Measurements from ENCODE around the gene SERINC5.
A peak's percentile ranks its signal among the peaks of the same experiment; 100 is the strongest.
"Not testable (repeated sequence)": the region's sequence is repeated elsewhere in the genome, so short reads cannot be mapped to it uniquely, and the experiment has no call there.

SERINC5 gene

DNA sequence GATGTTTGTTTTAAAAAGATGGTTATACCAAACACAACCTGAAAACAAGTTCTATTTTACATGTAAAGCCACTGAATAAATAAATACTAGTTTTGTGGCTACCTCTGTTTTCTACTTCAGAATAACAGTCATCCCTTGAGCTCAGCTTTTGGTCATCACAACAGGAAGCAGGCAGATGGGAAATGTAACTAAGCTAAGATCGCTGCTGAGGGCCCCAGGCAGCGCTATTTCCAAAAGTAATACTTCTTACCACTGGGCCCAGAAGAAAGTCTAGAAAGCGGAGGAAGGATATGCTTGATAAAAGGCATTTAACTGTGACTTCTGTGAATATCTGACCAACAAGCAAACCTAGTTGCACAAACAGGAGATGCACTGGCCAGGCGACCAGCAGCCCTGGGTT, 61.4 kb downstream of the SERINC5 start:
- no peak for DNase-seq

DNA sequence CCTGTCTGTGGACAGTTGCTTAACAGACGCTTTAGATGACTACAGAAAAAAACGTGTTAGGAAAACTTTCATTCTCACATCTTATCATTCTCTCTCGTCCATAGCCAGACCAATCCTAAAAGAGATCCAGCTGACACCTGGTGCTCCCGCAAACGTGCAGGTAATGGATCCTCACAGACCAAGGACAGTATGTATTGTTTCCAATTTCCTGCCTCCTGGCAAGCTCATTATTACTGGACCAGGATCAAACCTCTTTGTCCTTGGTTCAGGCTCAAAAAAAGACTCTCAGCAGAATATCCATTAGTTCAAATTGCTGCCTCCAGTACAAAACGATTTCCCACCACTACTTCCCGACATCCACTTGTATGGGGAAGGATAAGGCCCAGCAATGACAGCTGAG, 62.4 kb downstream of the SERINC5 start:
- DNase-seq: peak; percentile 95

DNA sequence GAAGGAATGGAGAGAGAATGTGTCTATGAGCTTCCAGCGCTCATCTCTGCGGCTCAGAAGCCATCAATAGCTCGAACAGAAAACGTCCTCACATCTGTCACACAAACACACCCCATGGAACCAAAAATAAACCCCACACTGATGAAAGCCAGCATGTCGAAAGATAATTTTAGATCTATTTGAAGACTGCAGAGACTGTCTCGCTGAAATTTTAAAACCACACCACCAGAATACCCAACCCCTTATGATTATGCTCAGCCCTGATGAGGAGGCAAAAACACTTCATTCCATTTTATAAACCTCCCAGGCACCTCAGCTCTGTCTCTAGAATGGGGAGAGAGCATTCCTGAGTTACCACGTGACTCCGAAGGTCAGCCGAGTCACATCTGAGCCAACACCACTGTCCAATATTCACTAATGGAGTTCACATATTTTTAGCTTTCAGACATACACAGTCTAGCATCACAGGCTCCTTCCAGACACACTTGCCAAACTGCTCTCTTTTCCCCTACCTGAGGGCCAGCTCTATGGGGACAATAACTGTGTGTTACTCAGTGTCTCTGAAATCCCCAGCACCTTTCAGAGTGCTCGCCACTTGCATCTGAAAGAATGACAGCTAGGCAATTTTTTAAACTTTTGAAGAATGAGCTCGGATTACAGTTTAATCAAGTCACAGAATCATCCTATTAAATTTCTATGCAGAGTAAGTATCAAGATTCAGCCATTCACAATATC, 63.2 kb downstream of the SERINC5 start:
- no peak for DNase-seq

DNA sequence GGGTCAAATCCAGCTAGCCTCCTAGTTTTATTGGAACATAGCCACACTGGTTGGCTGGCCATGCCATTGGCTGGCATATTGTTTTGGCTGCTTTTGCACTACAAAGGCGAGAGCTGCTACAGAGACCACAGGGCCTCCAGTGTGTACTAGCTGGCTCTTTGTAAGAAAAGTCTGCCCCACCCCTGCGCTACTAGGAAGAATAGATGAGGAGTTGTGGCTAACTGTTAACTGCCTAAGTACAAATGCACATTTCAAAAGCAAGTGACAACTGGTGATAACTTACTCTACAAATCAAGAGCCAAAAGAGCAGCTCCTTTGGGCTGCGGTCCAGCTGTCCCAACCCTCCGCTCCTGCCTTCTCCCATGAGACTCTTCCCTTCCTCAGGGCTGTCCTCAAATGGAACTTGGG, 63.9 kb downstream of the SERINC5 start:
- no peak for DNase-seq

DNA sequence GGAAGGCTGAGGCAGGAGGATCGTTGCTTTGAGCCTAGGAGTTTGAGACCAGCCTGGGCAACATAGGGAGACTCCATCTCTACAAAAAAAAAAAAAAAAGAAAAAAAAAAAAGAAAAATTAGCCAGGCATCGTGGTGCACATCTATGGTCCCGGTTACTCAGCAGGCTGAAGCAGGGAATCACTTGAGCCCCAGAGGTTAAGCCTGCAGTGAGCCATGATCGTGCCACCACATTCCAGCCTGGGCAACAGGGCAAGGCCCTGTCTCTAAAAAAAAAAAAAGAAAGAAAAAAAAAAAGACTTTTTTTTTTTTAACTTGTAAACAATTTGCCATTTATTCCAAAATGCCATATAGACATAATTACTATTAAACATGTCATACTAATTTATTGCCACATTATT, 64.5 kb downstream of the SERINC5 start:
- no peak for DNase-seq

DNA sequence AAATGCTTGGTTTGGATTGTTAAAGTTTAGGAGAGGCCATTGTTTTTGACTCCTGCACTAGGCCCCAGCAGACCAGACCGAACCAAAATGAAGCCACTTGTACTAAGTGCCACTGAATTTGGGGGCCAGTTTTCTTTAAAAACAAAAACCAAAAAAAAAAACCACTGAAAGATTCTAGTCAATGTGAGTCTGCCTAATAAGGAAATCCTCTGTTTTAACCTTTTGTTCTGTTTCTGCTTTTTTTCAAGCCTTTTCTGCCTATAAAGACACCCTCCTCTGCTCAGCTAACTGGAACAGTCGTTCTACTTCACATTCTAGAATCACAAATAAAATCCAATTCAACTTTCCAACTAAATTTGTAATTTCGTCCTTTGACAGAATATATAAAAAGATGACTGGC, 64.9 kb downstream of the SERINC5 start:
- DNase-seq: no peak

DNA sequence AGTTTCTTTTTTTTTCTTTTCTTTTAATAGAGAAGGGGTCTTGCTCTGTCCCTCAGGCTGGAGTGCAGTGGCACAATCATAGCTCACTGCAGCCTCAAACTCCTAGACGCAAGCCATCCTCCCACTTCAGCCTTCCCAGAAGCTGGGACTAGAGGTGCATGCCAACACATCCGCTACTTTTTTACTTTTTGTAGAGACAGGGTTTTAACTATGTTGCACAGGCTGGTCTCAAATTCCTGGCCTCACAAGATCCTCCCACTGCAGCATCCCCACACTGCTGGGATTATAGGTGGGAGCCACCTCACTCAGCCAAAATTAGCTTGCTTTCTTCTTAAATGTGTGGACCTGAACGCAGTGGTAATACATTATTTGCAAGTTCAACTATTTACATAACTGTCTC, 66.1 kb downstream of the SERINC5 start:
- no peak for DNase-seq

DNA sequence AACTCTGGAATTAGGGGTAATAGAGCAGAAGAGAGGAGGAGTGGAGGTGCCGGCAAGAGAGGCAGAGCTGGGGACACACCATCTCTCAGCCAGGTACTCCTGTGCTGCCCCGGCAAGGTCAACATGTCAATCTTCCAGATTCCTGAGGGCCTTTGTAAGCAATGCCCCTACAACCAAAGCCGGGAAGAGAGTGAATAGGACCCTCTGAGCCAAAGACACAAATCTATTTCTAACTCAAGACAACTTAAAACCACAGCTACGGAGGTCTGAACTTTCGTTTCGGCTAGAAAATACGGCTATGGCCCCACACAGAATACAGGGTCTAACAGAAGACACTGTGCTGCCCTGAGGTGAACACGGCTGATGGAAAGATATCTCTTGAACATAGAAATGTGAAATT, 66.6 kb downstream of the SERINC5 start:
- no peak for DNase-seq

DNA sequence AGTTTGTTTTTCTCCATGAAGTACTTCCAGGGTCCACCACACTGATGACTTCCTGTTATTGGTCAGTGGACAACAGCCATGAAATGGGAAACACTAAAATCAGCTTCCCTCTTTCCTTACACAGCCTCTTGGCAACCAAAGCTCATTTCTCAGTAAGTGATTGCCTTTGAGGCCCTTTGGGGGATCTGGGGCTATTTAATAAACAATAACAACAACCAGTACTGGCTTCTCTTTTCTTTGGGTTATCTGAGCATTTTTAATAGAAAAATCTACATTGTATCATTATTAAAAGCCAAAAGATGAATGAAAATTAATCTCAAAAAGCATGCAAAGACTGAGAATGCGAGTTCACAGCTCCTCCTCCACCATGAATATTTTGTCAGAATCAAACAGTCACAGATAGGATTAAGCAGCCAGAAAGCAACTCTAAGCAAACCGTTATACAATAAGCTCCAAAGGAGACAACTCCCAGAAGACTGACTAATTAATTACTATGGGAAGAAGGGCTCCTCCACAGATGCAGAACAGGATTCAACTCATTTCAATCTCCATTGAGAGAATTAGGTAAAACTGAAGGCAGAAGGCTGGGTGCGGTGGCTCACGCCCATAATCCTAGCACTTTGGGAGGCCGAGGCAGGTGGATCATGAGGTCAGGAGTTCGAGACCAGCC, 68.3 kb downstream of the SERINC5 start:
- DNase-seq: no peak

DNA sequence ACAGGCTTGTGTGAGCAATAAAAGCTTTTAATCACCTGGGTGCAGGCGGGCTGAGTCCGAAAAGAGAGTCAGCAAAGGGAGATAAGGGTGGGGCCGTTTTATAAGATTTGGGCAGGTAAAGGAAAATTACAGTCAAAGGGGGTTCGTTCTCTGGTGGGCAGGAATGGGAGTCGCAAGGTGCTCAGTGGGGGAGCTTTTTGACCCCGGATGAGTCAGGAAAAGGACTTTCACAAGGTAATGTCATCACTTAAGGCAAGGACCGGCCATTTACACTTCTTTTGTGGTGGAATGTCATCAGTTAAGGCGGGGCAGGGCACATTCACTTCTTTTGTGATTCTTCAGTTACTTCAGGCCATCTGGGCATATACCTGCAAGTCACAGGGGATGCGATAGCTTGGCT, 70.3 kb downstream of the SERINC5 start:
- DNase-seq: not testable (repeated sequence)

DNA sequence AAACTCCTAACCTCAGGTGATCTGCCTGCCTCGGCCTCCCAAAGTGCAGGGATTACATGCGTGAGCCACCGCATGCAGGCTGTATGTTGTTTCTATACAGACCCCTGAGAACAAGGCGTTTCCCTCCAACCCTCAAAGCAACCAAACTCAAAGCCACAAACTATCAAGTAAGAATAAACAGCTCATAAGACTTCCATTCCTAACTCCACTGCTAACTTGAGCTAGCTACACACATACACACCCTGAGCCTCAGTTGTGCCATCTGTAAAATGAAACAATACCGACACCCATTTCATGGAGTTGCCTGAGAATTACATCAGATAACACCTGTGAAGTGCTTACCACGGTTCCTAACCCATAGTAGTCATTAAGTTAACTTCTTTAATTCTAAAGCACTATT, 70.8 kb downstream of the SERINC5 start:
- DNase-seq: no peak

DNA sequence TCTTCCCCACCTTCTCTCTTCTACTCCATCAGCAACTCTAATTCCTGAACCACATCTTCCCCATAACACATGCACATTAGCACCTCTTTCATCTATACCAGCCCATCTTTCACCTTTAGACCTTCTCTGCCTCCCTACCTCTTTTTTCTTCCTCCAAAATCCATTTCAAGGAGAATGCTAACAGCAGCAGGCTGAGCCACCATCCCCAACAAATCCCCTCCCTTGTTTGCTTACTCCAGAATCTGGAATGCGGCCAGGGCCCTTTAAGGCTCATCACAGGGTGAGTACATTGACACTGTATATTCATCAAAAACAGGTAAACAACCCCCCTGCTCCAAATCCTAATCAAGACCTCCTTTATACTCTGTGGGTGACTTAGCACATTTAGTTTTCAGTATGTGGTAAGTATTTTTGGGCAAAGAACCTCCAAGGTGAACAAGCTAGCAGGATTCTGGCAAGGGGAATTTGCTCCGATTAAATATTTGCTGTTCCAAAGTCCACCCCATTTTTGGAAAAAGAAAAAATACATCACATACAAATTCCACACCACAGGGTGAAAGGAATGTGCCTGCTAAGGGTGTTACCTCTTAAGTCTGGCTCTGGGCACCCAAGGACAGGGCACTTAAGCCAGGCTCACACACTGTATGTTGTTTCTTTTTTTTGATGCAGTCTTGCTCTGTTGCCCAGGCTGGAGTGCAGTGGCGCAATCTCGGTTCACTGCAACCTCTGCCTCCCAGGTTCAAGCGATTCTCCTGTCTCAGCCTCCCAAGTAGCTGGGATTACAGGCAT, 71.4 kb downstream of the SERINC5 start:
- DNase-seq: peak; percentile 71

DNA sequence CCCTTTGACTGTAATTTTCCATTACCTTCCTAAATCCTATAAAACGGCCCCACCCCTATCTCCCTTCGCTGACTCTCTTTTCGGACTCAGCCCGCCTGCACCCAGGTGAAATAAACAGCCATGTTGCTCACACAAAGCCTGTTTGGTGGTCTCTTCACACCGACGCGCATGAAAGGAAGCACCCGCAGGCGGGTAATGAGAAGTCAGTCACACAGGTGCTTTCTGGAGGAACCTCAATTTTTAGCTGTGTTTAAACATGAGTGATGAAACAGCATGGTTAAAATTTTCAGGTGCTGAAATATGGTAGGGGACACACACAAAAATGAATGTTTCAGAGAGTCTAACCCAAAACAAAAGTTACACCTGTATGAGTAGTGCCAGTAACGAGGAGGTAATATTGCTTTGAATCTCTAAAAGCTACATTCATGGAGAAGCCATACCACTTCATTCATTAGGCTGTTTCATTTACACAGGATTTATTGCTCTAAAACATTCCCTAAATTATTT, 72.1 kb downstream of the SERINC5 start:
- not testable (repeated sequence) for DNase-seq

DNA sequence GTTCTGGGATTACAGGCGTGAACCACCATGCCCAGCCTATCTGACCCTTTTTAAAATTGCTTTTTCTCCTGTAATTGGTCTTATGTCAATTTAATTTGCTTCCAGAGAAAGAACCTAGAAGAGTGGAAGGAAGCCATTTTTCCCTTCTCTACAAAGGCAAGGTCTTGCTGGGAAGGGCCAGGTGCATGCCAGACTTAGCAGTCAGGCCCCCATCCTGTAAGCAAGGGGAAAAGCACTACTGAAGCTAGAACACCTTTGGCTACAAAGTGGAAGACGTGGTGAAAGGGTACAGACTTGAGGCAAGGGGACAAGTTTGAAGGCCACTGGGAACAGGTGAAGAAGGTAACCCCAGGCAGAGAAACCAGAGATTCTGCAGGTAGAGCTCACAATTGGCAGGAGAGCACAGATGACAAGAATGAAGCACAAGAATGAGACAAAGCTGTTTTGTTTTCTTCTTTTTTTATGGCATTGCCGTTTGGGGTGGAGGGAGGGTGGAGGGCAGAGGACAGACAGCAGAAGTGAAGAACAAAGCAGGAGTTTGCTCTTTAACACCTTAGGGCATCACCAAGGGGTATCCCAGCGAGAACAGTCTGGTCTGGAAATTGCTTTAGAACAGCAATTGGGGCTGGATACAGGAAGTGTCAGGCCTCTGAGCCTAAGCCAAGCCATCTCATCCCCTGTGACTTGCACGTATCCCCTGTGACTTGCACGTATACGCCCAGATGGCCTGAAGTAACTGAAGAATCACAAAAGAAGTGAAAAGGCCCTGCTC, 72.9 kb downstream of the SERINC5 start:
- DNase-seq: peak; percentile 15

DNA sequence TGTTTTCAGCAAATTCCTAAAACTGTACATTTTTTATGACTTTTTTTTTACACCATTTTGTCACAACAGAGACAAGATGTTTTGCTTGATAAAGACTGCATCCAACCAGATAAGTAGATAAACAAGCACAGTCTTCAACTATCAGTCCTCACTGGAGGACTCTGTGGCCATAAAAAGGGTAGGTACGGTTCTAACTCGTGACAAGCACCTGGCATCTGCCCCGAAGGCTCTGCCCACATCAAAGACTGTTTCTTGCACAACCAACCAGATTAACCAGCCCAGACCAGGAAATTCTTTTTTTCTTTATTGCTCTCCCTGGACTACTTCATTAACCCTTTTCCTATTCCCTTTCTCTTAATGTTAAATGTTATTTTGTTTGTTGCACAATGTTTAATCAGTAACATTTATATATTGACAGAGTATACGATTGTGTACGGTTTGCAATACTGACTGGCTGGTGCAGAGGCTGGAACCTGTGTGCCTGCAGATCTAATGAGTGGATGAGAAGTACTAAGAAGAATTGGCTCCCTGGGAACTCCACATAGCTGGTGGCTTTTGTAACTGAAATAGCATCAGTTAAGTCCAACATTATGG, 74.1 kb downstream of the SERINC5 start:
- DNase-seq: no peak

DNA sequence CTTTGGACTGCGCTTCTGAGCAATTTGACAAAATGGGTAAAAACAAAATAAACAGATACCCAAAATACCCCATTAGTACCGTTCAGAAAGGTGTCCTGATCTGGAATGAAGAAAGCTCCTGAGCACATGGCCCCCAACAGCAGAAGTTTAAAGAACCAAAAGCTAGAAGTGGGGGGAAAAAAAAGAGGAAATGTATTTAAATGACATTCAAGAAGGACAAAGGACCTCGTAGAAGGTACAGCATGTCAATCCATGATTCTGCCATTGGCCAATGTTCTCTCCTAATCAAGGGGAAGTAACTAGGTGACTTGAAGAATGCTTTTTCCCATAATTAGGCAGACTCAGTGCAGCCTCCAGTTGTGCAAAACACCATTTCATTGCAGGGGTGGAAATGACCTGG, 78.6 kb downstream of the SERINC5 start:
- DNase-seq: no peak

DNA sequence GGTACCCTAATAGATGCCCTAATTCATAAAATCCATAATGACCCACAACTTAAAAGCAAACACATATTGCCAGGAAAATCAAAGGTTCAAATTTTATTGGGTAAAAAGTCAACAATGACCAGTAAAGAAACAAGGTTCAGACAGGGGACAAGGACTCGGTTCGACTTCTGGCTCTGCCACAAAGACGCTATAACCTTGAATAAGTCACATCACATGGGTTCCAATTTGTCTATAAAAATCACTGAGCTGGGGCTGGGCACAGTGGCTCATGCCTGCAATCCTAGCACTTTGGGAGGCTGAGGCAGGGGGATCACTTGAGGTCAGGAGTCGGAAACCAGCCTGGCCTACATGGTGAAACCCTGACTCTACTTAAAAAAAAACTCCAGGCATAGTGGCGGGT, 80.5 kb downstream of the SERINC5 start:
- no peak for DNase-seq

DNA sequence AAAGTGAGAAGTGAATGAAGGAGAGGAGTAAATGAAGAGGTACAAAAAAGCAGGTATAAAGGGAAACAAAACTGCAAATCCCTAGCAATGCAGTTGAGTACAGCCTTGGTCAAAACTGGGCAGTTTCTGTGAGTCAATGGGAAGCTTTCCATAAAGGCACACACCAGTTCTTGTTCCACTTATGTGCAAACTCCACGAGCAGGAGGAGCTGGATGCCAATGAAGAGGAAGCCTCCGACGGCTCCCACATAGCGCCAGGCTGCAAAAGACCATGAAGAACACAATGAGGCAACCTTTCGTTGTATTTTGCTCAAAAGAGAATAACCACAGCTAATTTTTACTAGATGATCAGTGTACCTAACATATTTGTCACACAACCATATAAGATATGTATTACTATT, 81.1 kb downstream of the SERINC5 start:
- no peak for DNase-seq

DNA sequence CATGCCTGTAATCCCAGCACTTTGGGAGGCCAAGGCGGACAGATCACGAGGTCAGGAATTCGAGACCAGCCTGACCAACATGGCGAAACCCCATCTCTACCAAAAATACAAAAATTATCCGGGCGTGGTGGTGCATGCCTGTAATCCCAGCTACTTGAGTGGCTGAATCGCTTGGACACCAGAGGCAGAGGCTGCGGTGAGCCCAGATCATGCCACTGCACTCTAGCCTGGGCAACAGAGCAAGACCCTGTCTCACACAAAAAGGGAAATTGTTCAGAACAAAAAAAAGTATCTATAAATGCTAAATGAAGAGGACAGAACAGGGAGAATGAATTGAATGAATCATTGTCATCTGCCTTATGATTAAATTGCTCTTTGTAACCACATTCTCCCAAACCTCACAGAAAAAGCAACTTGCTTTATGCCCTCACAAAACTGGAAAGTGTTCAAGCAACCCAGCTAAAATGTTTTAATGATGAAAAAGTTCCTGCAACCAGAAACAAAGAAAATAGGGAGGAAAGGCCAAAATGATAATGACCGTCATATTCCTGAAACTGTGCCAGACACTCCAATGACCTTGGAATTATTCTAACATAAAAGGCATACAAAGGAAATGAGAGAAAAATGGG, 83.7 kb downstream of the SERINC5 start:
- no peak for DNase-seq

DNA sequence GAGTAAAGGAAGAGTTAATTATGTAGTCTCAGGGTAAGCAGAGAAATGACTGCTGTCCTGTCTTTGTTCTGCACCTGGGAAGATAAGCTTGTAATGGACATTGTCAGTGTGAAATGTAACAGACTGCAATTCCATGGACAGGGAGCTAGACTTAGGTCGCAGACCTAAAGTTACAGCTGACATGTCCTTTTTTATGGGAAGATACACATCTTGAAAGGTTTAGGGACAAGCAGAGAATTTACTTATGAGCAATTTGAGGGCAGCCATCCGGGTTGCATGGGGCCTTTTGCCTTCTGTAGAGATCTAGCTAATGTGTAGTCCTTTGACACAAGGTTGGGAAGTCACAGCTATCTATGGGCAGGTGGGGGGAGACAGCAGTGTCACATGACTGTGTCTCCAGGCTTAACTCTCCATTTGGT, 85.7 kb downstream of the SERINC5 start:
- peak; percentile 46 for DNase-seq

DNA sequence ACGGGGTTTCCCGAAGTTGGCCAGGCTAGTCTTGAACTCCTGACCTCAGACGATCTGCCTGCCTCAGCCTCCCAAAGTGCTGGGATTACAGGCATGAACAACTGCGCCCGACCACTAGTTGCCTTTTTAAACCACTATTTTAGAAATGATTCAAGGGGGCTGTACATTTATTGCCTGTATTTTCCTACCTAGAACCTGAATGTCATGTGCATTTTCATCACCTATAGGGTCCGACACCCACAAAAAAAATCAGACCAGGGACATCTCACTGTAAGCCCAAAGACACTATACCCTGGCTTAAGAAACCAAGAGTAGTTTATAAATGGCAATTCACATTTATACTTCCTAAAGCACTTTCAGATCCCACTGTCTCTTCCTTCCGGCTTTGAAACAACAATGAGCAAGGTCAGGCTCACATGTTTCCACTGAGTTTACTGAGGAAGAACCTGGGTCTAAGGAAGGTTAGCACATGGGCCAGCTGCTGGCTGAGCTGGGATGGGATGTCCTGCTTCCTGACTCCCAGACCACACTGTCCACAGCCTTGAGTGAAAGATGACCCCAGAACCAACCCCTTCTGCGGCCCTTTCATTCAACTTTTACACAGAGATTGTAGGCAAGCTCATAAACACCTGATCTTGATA, 87.3 kb downstream of the SERINC5 start:
- DNase-seq: no peak

DNA sequence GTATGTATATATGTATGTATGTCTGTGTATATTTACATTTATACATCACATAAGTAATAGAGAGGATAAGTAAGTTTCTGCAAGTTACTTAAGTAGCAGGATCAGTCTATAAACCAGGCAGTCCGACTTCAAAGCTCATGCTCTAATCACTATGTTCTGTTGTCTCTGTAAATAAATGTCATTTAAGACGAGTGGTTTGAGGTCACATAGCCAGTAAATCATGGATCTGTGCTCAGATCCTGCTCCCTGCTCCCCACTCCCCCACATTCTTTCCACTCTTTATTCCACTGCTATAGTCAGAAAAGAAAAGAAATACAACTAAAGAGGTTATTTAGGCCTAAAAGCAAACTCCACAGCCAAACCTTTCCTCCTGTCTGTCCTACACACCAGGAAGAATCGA, 90.4 kb downstream of the SERINC5 start:
- DNase-seq: no peak
